NK-92 (cell line): ENCODE measurements around the gene NHLRC1.

Experiments
- DNase-seq: peaks from one replicate; lab custom pipeline; 2025; ENCODE audit not compliant: unreplicated experiment; lab: John Stamatoyannopoulos, UW

NHLRC1 gene

DNA sequence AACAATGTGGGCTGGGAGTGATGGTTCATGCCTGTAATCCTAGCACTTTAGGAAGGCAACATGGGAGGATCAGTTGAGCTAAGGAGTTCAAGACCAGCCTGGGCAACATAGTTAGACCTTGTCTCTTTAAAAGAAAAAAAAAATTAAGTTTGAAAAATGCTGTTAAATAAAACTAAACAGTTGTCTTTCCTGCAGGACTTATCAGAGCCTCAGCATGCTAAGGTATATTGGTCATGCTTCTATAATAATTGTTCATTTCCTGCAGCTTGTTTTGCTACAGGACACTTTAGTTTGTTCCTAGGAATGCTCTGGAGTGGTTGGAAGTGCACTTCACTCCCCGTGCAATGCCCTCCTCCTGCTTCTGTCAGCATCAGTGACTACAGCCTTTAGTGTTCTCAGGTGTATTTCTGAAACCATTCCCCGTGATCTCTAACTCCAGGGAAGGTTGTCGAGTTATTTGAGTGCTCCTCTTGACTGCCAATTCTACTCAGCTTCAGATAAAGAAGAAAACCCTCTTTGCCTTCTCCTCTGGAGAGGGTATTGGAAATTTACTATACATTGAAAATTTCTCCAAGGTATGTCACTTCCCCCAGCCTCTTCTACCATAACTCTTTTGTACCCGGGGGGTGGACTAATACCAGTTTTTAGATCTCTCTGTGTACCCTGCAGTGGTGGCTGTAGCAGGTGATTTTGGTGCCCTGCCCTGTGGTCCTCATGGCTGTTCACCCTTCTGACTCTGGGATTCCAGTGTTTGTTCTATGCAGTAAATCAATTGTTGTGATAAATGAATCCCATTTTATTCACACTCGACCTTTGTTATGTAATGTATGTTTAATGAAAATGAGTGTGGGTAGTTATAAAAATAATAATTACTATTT is 33.8 kb downstream of the NHLRC1 start:
- DNase-seq = no peak

DNA sequence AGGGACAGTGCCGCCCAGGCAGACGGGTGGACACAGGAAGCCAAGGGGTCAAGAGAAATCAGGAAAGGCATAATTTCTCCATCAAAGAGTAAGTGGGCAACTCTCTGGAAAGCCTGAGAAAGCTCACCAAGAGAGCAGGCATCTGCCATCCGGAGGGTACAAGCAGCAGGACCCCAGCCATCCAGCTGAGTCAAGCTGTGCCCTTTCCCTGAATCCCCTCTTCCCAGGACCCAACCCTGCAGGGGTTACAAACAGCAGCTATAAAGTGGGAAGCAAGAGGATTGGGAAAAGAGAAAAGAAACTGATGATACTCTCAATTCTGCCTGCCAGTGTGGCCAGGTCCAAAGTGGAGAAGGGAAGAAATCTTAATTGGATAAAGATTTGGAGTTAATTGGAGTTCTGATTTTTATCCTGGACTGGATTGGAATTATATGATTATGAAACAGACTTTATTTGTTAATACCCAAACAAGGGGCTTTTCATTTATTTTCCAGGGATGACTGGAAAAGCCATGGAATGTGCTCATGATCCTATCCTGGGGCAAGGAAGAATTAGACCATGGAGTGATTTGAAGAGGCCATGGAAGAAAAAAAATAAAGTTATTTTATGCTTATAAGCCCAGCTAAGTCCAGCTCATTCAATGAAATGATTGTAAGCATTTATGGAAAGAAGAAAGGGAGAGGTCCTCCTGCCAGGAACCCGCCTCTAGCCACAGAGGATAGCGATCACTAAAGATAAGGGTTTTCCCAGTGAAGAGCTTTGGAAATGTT is 34.9 kb downstream of the NHLRC1 start:
- no peak for DNase-seq

DNA sequence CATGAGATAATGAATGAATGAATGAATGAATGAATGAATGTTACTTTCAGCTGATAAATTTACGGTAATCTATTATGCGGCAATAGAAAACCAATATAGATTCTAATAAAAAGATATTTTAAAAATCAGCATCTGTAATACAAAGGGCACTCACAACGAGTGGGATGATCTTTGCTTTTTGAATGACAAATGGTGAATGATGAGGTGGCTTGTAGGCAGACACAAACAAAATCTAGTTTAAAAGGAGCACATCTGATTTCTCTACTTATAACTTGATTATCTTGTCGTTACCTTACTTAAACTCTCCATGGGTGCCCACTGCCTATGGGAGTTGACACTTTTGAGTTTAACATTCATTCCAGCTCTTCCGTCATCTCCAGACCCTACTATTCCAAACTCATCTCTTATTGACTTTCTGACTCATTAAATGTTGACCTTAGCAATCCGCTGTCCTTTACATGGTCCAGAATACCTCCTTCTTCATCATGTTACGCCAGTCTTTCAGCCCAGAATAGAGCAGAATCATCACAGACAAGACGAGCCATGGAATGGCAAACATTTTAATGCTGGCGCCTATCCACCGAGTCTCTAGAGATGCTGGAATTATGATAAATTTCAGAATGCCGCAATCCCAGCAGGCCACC is 41.3 kb downstream of the NHLRC1 start:
- DNase-seq = no peak

DNA sequence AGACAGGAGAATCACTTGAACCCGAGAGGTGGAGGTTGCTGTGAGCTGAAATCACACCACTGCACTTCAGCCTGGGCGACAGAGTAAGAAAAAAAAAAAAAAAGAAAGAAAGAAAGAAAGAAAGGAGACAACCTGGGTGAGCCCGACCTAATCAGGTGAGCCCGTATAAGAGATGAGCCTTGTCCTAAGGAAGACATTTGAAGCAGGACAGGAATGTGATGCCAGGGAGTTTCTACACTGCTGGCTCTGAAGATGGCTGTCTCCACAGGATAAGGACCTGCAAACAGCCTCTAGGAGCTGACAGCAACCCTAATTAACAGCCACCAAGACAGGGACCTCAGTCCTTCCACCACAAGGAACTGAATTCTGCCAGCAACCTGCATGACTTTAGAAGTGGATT is 41.9 kb downstream of the NHLRC1 start:
- no peak for DNase-seq

DNA sequence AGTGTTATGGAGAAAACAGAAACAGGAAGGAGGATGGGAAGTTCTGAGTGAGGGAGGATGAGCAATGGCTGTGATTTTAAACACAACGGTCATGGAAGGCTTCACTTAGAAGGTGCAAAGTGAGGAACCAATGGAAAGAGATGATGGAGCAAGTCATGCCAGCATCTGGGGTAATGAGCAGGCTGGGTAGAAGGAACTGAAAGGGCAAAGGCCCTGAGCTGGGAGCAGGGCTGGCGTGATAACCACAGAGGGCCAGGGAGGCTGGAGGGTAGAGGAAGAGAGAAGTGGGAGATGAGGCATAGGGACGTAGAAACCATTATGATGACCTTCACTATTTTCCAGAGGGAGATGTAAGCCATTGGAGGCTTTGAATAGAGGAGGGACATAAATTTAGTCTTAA is 43.6 kb downstream of the NHLRC1 start:
- DNase-seq = no peak

DNA sequence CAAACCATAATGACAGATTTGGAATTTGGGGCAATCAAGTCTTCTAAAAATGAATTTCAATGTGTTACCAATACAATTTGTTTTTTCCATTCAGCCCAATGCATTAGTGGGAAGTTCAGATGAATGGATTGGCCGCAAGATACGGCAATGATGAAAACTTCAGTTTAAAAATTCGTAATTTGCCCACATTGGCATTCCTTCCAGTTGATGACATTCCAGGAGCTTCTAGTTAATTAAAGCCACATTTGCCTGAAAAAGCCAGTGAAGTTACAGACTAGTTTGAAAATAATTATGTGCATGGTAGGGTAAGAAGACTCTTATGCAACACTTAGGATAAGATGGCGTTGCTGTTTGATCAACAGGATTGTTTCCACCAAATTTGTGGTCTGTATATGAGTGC is 46.2 kb downstream of the NHLRC1 start:
- no peak for DNase-seq

DNA sequence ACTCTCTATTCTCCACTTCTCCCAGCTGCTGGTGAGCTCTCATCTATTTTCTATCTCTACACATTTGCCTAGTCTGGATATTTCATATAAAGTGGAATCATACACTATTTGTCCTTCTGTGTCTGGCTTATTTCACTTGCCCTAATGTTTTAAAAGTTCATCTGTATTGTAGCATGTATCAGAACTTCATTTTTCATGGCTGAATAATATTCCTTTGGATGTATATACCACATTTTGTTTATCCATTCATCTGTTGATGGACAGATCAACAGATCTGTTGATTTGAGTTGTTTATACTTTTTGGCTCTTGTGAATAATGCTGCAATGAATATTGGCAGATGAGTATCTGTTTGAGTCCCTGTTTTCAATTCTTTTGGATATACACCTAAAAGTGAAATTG is 49.6 kb downstream of the NHLRC1 start:
- DNase-seq = no peak

DNA sequence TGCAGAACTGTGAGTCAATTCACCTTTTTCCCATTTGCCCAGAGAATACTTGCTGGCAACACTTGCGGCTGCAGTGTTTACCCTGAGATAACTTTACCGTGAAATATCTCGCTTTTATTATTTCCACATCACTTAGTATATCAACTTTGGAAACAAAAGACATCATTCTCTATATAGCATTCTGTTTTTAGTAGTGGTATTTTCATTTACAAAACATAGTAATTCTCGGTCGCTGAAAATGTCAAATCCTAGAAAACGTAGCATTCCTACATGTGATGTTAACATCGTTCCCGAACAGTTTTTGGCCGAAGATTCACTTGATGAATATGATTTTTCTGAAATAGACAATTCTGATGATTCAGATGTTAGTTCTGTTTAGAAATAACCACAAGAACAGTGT is 52.0 kb downstream of the NHLRC1 start:
- no peak for DNase-seq
